ENCODE results near the gene TSN.

DNA sequence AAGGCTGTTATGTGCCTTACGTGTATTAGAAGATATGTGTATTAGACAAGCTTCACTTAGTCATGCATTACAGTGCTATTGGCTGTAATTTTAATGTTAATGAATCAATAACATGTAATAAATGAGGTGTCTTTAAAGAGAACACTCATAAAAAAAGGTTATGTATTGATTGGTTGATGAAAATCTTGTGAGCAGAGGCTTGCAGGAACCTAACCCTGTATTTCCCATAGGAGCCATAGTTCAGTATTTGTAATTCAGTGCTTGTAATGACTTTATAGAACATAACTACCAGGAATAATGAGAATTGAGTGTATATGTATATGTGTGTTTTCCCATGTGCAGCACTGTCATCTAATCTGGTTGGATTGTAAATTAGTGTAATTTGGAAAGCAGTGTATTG, 33.2 kb downstream of the TSN start:
- TF ChIP-seq, protein P1, sequence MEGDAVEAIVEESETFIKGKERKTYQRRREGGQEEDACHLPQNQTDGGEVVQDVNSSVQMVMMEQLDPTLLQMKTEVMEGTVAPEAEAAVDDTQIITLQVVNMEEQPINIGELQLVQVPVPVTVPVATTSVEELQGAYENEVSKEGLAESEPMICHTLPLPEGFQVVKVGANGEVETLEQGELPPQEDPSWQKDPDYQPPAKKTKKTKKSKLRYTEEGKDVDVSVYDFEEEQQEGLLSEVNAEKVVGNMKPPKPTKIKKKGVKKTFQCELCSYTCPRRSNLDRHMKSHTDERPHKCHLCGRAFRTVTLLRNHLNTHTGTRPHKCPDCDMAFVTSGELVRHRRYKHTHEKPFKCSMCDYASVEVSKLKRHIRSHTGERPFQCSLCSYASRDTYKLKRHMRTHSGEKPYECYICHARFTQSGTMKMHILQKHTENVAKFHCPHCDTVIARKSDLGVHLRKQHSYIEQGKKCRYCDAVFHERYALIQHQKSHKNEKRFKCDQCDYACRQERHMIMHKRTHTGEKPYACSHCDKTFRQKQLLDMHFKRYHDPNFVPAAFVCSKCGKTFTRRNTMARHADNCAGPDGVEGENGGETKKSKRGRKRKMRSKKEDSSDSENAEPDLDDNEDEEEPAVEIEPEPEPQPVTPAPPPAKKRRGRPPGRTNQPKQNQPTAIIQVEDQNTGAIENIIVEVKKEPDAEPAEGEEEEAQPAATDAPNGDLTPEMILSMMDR (IDR thresholded peaks at IDR 0.05; ENCODE audit: poor library complexity, severe bottlenecking), result no peak
- TF ChIP-seq POLR2AphosphoS5 (IDR thresholded peaks at IDR 0.05) (no peak), EZH2 (IDR thresholded peaks at IDR 0.05; ENCODE audit: borderline replicate concordance, insufficient read depth, low read length, poor library complexity, severe bottlenecking) (no peak), TAF1 (IDR thresholded peaks at IDR 0.05; ENCODE audit: low read depth) (no peak), EP300 (conservative IDR thresholded peaks at IDR 0.05; ENCODE audit: poor library complexity, severe bottlenecking) (no peak)
